Erythroblast (primary cell): ENCODE results near the gene SNX2.

Experiments used
- GATA1 ChIP-seq: IDR thresholded peaks from 2 replicates; pipeline ENCODE4 v1.6.1; 2011; ENCODE audit warnings: low read depth, mild to moderate bottlenecking, control low read depth, low read length, moderate library complexity
- POLR2A ChIP-seq: IDR thresholded peaks from 2 replicates; pipeline ENCODE4 v1.6.1; 2011; ENCODE audit warnings: mild to moderate bottlenecking, low read length

GRCh38 chr5:122858451-122858850 is 83.6 kb downstream of the SNX2 start:
- TF ChIP-seq POLR2A (no peak), GATA1 (peak; percentile 30)
